Activated CD4-positive, alpha-beta T cell treated with anti-CD3 and anti-CD28 coated beads, Interleukin-2, Interleukin-4, amounts not matched to agents 100 ng/mL and 50 ng/mL, durations not matched to agents 16 hours and 8 hours (primary cell): ENCODE data around the gene GSK3B.
"Not testable (repeated sequence)": the region's sequence is repeated elsewhere in the genome, so short reads cannot be mapped to it uniquely, and the experiment has no call there.

Source experiments
- DNase-seq: peaks from one replicate; pipeline ENCODE4 v3.0.0-alpha.2; 2020; ENCODE audit warnings: low spot score

The GSK3B gene

GRCh38 chr3:119934249-119934648 is 160.0 kb downstream of the GSK3B start:
- no peak for DNase-seq

GRCh38 chr3:119933207-119933606 is 161.0 kb downstream of the GSK3B start:
- no peak for DNase-seq

- no peak for DNase-seq
Measured at GRCh38 chr3:119930286-119930685, 164.0 kb downstream of the GSK3B start.

- no peak for DNase-seq
Measured at GRCh38 chr3:119927190-119927589, 167.1 kb downstream of the GSK3B start.

- DNase-seq = no peak
Measured at GRCh38 chr3:119924111-119925094, 169.8 kb downstream of the GSK3B start.

- DNase-seq = peak; percentile 13
Measured at GRCh38 chr3:119918992-119919933, 175.0 kb downstream of the GSK3B start.

GRCh38 chr3:119913021-119913420 is 181.2 kb downstream of the GSK3B start:
- no peak for DNase-seq

GRCh38 chr3:119912220-119912619 is 182.0 kb downstream of the GSK3B start:
- peak; percentile 59 for DNase-seq

GRCh38 chr3:119911748-119912147 is 182.5 kb downstream of the GSK3B start:
- DNase-seq = peak; percentile 69

- no peak for DNase-seq
Measured at GRCh38 chr3:119902061-119902460, 192.2 kb downstream of the GSK3B start.

GRCh38 chr3:119901148-119901547 is 193.1 kb downstream of the GSK3B start:
- no peak for DNase-seq

- DNase-seq = no peak
Measured at GRCh38 chr3:119899192-119899511, 195.1 kb downstream of the GSK3B start.

- no peak for DNase-seq
Measured at GRCh38 chr3:119898478-119899191, 195.6 kb downstream of the GSK3B start.

GRCh38 chr3:119894195-119894594 is 200.1 kb downstream of the GSK3B start:
- peak; percentile 19 for DNase-seq

- peak; percentile 6 for DNase-seq
Measured at GRCh38 chr3:119893769-119894168, 200.5 kb downstream of the GSK3B start.

- DNase-seq = peak; percentile 64
Measured at GRCh38 chr3:119891944-119892721, 202.1 kb downstream of the GSK3B start.

- not testable (repeated sequence) for DNase-seq
Measured at GRCh38 chr3:119888681-119889080, 205.6 kb downstream of the GSK3B start.

- no peak for DNase-seq
Measured at GRCh38 chr3:119885746-119886530, 208.3 kb downstream of the GSK3B start.

- DNase-seq = no peak
Measured at GRCh38 chr3:119884161-119884557, 210.1 kb downstream of the GSK3B start.

- DNase-seq = no peak
Measured at GRCh38 chr3:119883461-119884160, 210.6 kb downstream of the GSK3B start.
